ENCODE measurements around the gene IL10.
A peak's percentile ranks its signal among the peaks of the same experiment; 100 is the strongest.

IL10 gene

DNA sequence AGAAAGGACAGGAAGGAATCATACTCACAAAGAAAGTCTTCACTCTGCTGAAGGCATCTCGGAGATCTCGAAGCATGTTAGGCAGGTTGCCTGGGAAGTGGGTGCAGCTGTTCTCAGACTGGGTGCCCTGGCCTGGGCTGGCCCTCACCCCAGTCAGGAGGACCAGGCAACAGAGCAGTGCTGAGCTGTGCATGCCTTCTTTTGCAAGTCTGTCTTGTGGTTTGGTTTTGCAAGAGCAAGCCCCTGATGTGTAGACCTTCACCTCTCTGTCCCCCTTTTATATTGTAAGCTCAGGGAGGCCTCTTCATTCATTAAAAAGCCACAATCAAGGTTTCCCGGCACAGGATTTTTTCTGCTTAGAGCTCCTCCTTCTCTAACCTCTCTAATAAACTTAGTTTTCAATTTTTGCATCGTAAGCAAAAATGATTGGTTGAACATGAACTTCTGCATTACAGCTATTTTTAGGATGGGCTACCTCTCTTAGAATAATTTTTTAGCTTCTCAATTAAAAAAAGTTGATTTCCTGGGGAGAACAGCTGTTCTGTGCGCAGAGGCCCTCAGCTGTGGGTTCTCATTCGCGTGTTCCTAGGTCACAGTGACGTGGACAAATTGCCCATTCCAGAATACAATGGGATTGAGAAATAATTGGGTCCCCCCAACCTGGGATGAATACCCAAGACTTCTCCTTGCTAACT, at the start of gene IL10:
Gene IL10, minus strand, starts transcription at position 252 of the 695 bp plus-strand sequence. Its CDS starts 59 bp downstream, at position 193.
- no peak for DNase-seq (ENCODE audit: low spot score)

DNA sequence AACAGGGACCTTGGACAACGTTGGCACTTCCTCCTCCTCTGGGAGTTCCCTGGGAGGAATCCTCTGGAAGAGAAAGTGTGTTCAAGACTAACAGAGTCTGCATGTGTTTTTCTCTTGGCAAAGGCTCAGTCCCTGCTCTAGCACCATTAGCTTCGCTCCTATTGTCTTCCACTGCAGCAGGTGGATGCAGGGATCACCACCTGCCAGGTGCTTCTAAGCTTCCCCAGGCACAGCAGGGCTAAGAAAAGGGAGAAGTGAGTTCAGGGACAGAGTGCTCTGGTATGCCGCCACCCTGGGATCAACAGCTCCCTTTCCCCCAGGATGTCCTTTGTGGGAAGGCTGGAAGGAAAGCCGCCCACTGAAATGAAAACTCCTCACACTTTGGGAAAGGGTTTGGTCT, 49.2 kb upstream of the IL10 start:
- DNase-seq (ENCODE audit: low spot score), result no peak

DNA sequence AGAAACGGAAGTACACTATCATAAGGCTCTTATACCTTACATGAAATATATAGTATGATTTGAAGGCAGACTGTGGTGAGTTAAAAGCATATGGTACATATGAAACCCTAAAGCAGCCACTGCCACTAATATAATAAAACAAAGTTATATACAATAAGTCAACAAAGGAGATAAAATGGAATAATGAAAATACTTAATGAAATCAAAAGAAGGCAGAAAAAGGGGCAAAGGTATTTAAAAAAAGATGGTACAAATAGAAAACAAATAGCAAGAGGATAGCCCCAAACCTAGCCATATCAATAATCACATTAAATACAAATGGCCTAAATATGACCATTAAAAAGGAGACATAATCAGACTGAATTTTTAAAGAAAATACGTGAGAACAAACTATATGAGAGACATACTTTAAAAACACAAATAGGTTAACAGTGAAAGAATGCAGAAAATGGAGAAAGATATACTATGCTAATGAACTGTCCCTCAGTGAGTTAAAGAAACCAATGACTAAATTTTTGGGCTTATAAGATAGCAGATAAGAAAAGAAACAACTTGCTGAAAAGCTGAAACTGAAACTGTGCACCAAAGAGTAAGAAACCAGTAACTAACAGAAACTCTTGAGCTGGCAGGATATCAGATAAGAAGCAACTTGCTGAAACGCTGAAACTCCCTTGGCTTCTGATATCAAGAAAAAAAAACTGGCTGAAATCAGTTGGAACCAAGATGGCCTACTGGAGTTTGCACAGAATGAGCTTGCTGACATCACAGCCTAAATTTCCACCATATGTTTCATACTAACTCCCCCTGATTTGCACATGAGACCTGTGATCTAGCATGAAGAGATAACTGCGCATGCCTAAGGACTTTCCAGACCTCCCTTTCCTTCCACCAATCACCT, 44.3 kb upstream of the IL10 start:
- peak; percentile 47 for DNase-seq (ENCODE audit: low spot score)

DNA sequence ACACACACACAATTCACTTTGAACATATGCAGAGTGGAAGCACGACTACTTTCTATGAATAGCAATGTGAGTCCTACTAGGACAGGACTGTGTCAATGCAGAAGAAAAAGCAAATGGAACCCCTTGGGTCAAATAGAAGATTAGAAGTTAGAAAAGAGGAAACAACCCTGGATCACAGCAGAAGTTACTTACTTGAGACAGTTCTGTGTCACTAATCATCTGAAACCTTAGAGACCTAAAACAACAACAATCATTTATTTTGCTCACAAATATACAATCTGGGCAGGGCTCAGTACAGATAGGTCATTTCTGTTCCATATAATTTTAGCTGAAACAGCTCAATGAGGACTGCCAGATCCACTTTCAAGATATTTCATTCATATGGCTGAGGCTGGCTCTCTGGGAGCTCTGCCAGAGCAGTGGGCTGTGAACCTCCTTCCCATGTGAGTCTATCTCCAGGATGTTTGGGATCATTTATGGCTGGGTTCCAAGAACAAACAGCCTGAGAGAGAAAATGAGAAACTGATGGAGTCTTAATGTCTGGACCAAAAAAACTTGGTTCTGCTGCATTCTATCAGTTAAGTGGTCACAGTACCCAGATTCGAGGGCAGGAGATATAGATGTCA, 42.5 kb upstream of the IL10 start:
- no peak for DNase-seq (ENCODE audit: low spot score)

DNA sequence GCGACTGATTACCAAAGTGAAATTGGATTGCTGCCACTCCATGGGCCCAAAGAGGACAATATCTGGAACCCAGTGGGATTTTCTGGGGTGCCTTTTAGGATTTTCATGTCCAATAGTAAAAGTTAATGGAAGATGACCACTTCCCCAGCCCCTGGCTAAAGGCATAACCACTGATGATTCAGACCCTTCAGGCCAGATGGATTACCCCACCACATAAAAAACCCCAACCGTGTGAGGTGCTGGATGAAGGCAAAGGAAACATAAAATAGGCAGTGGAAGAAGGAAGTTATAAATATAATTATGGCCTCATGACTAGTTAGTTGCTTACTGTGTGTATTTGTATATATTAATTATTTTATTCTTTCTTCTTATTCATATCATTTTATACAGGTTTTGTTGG, 40.2 kb upstream of the IL10 start:
- no peak for DNase-seq (ENCODE audit: low spot score)

DNA sequence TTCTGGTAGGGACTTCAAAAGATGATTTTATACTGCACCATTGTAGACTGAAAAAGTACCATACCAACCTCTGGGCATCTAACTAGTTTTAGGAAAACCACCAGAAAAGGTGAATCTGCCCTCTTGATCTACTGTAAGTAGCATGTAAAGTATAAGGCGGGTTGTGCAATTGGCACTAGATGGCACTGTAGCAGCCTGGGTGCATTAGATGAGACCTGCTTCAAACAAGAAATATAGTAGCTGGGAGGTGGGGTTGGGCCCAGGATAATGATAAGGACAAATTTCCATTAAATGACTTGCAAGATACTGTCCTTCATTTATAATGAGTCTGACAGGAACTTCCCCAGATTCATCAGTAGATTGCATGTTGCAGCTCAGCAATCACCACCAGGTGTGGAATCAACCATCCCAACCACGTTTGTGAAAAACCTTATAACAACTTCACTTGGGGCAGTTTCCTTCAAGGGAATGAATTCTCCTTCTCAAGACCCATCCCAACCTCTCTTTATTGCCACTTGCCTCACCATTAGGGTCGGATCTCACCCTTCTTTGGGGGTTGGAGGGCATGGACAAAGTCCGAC, 37.3 kb upstream of the IL10 start:
- peak; percentile 37 for DNase-seq (ENCODE audit: low spot score)

DNA sequence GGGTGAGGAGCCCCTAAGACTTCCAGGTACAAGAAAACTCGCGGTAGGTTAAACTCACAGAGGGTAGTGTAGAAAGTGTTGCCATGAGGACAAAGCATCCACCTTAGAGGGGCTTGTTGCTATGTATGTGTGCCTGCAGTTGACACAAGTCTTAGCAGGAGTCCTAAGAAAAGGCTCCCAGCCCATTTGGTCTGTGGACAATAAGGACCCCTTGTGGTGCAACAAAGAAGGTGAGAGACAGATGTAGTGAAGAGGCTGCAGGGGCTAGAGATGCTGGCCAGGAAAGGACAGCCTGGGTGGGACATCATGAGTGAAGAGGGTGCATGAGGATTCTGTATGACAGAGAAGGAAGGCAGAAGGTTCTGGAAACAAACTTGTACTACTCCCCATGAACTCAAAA, 36.3 kb upstream of the IL10 start:
- DNase-seq (ENCODE audit: low spot score), result peak; percentile 58

DNA sequence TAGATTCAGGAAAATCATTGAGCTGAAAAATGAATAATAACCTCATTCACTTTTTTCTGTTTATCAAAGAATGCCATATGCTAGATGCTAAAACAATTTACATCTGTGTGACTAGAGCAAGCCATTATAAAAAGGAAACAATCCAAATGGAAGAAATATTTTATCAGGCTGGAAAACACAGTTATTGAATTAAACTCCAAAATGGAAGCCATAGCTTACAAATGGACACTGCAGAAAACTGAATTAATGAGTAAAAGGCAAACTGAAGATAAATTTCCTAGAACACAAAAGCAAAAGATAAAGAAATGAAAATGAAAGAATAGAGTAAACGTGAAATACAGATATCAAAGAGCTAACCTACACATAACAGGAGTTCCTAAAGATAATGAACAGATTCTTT, 33.1 kb upstream of the IL10 start:
- DNase-seq (ENCODE audit: low spot score), result no peak

DNA sequence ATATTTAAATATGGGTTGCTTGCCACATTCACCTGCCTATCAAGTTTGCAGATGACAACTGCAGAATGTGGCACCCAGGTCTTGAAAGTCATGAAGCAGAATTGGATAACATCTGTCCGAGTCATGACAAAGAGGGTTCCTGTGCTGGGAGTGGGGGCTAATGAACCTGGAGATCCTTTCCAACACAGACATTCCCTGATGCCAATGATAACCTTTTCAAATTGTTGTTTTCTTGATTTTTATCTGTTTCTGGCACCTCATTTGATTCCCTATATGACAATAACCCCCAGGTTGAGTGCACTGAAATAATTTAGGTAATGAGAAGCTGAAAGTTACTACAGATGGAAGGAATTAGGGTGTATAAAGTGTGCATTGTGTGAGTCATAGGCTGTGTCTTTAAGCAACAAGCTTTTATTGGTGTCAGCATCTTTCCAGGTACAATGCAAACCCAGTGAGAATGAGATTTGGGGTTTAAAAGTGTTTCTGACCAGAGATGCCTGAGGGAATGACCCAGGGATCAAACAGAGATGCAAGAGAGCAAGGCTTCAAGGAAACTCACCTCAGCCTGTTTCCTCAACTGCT, 32.0 kb upstream of the IL10 start:
- no peak for DNase-seq (ENCODE audit: low spot score)

DNA sequence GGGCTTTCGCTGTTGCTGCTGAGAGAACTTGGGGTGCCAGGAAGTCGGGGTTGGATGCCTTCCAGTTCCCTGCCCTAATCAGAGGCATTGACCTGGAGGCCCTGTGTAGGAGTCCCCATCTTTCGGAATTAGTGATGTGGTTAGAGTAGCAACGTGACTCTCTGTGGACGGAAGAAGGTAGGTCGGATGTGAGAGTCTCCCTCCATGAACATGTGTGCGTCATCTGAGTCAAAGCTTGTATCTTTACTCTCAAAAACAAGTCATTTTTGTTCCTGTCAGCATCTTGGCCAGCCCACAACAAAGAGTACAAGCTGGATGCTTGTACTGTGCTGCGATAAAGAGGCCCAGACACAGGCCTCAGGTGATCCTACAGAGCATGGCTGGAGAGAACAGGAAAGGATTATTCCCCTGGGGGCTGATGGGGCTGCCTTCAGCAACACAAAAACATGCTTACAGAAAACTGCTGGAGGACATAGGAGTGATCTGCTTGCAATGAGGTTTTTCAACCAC, 31.0 kb upstream of the IL10 start:
- DNase-seq (ENCODE audit: low spot score), result peak; percentile 87

DNA sequence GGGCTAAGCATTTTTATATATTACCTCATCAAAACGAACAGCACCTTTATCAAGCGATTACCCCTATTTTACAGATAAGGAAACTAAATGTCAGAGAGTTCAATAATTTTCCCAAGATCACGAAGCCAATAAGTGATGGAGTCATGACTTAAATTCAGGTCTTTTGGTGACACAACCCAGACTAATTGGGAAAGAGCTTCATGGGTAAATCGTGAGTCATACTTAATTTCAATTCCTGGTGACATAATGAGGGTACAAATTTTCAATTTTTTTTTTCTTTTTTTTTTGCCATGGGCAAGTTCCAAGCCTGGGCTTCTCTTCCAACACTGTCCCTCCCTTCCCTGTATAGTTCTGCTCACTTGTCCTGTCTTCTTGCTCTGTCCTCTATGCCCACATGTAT, 30.1 kb upstream of the IL10 start:
- no peak for DNase-seq (ENCODE audit: low spot score)

DNA sequence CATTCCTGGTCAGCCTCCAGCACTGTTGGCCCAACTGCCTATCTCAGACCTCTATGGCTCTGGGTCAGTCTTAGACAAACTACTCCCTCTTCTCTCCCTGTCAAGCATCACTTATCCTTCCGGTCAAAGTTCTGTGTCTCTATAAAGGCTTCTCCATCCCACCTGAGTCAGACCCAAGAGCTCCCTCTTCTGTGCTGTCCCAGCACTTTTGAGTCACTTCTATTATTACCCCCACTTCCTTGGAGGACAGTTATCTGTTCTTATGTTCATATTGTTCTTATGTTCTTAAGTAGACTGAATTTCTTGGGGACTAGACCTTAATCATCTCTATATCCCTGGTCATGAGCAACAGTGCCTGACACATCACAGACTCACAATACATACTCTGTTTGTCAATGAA, 29.2 kb upstream of the IL10 start:
- no peak for DNase-seq (ENCODE audit: low spot score)

DNA sequence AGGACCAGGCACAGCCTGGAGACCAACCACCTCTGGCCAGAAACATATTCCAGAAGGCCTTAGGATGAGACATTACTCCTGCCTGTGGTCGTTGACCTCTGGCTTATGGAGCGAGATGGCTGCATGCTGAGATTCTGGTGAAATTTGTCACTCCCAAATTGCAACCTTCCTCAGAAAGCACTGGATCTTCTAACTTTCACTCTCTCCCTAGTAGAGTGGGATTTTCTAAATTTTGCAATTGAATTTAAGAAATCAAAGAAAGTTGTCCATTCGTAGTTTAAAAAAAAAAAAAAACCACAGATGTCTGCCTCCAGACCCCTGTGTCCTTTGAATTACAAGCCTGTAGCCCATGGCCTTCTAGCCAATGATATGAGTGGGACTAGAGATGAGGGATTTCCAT, 28.6 kb upstream of the IL10 start:
- no peak for DNase-seq (ENCODE audit: low spot score)

DNA sequence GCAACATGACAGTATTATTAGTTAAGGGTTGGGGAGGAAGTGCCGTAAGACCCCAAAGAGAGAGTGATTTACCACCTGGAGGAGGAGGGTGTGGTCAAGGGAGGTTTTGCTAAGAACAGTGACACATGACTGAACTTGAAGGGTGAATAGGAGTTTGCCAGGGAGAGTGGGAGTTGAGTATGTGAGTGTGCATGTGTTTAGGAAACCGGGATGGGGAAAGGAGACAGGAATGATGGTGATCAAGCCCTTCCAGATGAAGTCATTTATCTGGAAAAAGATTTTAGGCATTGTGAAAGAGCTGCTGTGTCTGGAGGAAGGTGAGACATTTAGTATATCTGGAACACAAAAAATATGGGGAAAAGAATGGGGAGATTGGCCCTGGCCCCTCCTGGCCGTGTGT, 28.1 kb upstream of the IL10 start:
- DNase-seq (ENCODE audit: low spot score), result no peak

DNA sequence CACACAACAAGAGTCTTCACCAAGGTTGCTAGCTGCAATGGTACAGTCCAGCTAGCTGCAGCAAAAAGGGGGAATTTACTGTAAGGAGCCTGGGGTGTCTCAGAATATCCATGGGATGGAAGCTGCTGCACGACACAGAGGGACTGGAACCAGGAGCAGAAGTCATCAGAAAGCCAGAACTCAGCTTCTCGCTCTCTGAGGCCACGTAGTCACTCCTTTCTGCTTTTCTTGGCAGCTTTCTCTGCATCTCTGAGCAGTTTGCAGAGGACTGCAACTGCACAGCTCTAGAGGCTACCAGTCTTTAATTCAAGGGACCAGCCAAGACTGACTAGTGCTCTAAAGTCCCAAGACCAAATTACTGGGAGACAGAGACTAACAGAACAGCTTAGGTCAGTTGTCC, 27.0 kb upstream of the IL10 start:
- no peak for DNase-seq (ENCODE audit: low spot score)

DNA sequence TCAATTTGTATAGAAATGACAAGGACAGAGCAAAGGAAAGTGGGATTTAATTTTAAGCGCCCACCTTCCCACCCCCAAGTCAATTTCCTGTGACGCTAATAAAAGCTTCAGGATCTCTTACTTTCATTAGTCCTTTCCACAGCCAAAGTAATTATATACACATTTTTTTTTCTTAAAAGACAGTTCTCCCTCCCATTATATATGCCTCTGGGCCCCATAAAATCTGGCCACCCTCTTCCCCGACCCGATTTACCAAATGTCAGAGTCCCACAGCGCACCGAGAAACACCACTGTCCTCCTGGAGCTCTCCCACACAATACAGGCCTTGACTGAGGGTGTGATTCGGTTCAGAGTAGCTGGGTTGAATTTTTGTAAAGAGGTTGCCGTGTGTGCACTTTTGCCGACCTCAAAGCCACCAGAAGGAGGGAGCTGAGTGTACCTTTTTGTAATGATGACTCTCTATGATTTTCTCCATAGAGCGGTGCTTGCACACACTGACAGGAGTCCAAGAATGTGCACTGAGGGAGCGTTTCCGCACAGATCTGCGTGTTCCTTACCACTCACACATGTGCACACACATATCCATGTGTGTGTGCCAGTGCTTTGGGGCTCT, 26.2 kb upstream of the IL10 start:
- no peak for DNase-seq (ENCODE audit: low spot score)

DNA sequence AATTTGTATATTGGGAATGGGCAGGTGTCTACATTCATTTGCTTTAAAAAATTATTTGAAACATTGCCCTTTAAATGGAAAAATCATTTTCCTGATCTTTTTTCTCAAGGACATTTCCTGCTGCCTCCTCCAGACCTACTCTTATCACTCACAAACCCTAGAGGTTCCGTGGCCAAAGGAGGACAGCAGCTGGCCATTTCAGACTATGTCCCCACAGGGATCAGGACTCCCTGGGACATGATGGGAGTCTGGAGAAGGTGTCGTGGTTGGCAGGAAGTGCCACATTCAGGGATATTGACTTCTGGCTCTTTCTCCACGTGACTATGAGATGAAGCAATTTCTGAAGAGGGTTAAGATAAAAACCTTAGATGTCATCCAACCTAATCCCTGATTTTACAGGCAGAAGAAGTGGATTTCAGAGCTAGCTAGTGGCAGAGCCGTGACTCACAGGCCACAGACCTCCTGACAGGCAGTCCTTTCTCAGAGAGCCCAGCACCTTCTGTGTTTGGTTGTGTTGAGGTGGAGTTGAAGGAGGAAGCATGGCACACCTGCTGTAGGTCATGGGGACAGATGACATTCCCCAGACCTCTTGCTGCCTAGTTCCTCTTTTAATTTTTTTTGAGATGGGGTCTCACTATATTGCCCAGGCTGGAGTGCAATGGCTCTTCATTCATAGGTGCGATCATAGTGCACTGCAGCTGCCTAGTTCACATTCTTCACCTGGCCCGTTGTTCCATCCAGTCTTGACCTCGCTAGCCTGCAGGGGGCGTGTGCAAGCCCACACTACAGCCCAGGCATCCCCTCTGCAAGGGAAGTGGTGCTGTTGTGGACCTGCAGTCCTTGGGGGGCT, 25.5 kb upstream of the IL10 start:
- peak; percentile 38 for DNase-seq (ENCODE audit: low spot score)

DNA sequence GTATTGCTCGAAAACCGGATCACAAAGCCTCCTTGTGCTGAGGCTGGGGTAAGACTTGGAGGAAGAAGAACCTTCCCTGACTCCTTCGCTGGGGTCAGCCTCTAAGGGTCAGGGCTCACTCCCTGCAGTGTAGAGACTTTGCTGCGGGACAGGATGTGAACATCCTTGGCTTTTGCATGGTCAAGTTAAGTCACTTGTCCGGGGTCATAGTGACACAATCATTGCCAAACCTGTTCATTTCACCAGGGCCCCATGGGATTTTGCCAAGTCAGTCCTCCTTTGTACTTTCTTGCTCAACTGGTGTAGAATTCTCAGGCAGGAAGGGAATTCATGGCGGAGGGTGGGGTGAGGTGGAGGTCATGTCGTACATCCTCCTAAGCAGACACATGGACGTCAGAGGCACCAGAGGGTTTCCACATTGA, 24.7 kb upstream of the IL10 start:
- DNase-seq (ENCODE audit: low spot score), result no peak

DNA sequence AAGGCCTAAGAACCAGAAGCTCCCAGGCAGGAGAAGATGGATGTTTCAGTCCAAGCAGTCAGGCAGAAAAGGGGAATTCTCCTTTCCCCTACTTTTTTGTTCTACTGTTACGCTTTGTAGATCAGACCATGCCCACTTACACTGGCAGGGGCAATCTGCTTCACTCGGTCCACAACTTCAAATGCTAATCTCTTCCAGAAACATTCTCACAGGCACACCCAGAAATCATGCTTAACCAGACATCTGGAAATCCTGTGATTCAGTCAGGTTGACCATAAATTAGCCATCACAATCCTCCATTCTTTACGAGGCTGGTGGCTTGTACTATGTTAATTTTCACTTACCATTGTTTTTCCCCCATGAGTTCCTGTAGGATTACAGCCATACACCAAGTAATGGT, 23.8 kb upstream of the IL10 start:
- no peak for DNase-seq (ENCODE audit: low spot score)

DNA sequence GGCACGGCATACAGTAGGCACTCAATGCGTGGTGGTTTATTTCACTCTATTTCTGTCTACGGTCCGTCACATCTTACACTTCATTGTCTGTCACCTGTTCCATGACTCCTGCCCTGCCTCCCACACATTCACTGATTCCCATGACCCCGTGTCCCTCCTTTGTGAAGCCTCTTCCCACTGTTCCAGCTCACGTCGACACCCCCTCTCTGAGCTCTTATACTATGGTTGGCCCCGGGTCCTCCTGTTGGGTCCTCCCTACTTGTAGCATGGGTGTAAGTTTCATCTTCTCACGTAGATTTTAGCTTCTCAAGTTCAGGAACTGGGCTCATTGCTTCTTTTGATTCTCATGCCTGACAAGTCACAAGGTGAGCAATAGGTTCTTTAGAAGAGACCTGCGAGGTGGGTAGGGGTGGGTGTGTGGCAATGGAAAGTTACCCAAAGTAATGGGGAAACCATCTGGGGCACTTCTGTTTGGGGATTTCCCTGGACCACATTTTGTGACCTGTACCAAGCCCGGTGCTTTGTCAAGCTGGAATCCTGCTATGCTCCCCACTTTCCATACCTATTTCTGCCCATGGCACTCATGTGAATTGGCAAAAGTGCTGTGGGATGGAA, 22.1 kb upstream of the IL10 start:
- no peak for DNase-seq (ENCODE audit: low spot score)

All from CD4-positive, alpha-beta T cell treated with Interleukin-15 for 4 hours (primary cell).